SIG-M5 treated with dmso at 0.1 percent for 504 hours (cell line): ENCODE results near the gene RASA2.
"Not testable (repeated sequence)": the region's sequence is repeated elsewhere in the genome, so short reads cannot be mapped to it uniquely, and the experiment has no call there.

Experiments used
- DNase-seq: peaks from one replicate; lab custom pipeline; 2025; ENCODE audit not compliant: unreplicated experiment; lab: John Stamatoyannopoulos, UW

The RASA2 gene

DNA sequence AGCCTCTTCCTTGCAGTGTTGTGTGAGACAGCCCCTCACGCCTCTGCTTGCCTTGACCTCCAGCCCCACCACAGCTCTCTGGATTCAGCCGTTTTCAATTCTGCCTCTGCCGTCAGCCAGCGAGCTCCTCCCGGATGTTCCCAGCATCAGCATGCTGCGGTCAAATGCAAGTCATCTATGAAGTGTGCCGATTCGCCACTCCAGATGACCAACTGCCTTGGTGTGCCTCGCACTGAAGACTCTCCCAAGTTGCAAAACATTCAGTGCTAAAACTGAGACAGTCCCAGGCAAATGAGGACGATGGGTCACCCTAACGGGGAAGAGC is 30.6 kb upstream of the RASA2 start:
- no peak for DNase-seq

DNA sequence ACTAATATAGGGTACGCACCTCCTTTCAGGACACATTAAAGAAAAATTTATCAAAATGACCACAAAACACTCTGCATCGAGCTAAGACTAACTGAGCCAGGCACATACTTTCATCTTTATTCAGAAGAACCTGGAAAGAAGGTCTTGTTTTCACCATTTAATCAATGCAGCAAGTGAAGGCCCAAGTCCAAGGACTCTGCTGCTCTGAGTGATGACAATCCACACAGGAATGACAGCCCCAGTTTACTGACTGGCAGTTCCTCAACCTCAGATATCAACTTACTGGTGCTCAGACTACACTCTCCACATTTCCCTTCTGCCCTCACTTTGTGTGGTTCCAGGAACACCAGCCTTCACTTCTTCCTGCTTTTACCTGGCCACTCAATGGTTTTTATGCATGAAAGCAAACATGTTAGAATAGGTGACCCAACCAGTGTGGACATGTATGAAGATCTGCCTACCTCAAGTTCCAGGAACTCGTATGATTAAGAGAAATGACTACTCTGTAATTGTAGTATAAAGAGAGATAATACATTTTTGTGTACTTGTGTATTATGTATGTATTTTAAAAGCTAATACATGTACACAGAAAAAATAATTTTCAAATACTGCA is 29.1 kb upstream of the RASA2 start:
- no peak for DNase-seq

DNA sequence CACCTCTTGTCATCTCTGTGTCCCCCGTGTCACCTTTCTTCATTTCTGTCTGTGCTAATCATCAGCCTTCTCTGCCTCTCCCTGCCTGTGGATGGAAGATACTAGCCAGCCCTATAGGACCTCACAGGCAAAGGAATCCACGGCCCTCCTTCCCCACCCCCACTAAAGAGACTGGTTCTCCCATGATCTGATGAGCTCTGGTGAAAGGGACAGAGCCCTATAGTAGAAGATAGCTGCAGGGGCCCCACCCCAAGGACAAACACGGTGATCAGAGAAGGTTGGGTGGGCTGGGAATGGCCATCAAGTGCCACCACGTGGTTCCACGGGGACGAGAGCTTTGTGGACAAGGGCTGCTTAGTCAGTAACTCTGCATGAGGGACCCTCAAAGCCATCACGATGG is 27.8 kb upstream of the RASA2 start:
- DNase-seq: no peak

DNA sequence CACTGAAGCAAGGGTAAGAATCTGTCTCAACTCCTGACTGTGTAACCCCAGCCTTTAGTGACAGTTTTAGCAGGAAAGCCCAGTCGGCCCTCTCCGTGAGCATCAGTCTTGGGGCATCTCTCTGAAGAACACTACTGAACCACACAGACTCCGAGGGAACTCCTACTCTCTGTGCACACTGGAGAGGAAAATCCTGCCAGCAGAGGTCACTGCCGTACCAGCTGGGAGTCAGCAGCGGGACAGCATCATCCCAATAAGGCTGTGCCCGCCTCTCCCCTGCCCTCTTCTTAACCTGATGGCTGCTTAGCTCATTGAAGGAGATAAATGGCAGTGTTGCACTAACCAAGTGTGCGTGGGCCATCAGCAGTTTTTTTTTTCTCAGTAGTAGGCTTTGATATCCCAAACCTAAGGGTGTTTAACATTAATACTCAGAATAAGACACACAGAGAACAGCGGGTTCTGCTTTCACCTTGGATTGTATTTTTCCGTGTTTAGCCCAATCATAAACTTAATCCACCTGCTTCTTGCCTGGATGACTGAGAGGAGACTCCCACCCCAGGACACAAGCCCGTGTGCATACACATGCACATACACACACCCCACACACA is 26.6 kb upstream of the RASA2 start:
- peak; percentile 86 for DNase-seq

DNA sequence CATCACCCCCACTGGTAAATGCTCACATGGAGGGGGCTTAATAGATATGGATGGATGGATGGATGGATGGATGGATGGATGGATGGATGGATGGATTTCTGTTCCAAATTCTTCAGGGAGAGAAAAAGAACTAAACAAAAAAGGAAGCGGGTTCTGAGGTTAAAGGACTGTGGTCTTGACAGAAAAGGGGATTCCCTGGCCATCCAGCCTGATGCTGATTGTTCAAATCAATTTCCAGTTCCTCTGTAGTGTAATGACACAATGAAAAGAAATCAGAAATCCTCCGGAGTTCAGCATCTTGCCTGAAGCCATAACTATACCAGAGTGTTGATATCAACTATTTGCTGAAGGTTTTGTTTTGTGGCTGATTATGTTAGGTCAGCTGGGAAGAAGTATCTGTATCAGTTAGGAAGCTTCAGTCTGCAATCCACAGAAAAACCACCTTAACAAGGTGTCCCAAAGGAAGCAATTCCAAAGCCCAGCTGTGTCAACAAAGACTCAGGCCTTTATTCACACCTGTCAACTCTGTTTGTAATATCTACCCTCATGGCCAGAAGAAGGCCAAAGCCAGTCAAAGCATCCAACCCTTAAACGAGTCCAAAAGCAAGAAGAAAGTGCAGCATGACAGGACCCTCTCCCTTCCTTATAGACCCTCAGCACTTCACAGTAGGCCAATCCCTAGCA is 24.5 kb upstream of the RASA2 start:
- no peak for DNase-seq

DNA sequence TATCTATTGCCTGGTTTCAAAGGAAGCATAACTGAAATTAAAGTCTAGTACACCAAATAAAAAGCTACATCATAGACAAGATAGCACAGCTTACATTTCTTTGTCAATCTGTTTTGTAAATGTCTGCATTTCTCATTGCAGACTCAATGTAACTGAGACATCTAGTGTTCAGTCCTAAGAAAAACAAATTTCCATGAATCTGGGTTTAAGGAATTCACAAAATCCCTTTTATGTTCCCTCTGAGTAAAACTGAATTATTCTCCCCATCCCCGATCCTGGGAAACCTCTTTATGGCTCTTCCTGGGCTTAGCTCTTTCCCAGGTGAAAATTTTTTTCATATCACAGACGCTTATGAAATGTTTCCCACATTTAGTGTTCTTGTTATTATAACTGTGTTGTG is 21.6 kb upstream of the RASA2 start:
- no peak for DNase-seq

DNA sequence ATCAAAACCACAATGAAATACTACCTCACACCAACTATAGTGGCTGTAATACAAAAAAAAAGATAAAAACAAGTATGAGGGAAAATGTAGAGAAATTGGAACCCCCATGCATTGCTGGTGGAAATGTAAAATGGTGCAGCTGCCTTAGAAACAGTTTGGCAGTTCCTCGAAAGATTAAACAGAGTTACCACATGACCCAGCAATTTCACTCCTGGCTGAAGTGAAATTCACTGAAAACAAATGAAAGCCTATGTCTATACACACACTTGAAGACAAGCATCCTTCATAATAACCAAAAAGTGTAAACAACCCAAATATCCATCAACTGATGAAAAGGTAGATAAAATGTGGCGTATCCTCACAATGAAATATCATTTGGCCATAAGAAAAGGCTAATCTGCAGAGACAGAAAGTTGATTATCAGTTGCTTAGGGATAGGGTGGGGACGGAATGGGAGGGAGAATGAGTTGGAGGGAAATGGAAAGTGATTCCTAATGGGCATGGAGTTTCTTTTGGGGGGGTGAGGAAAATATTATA is 20.1 kb upstream of the RASA2 start:
- no peak for DNase-seq

DNA sequence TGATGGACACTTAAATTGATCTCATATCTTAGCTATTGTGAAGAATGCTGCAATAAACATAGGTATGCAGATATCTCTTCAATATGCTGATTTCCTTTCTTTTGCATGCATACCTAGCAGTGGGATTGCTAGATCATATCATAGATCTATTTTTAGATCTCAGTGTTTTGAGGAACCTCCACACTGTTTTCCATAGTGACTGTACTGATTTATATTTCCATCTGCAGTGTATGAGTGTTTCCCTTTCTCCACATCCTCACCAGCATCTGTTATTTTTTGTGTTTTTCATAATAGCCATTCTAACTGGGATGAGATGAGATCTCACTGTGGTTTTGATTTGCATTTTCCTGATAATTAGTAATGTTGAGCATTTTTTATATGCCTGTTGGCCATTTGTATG is 17.1 kb upstream of the RASA2 start:
- no peak for DNase-seq

DNA sequence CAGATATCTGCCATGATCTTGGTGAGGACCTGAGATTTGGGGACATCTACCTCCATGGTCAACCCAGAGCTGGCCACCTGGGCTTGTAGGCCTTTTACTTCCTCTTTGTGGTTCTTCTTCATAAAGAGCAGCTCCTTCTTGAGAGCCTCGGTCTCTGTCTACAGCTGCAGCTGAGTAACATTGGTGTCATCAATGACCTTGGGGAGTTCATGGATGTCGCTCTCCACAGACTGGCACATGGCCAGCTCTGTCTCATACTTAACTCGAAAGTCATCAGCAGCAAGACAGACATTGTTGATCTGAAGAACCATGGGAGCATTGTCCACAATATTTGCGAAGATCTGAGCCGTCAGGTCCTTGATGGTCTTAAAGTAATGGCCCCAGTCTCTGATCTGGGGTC is 15.7 kb upstream of the RASA2 start:
- no peak for DNase-seq

DNA sequence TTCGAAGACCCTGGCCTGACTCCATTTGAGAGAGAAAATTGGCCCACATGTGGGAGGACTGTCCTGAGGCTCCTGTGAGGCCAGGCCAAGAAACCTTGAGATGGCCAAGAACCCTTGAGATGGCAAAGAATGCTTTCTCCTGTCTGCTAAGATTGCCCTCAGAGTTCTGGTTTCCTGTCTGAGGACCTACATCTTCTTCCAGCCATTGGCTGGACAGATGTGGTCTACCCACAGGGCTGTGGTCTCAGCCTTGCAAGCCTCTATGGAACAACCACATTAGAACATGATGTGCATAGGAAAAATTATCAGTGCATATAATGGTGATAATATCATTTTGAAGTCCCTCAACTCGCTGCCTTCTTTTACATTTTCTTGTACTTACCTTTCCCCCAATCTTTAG is 10.8 kb upstream of the RASA2 start:
- DNase-seq: no peak

DNA sequence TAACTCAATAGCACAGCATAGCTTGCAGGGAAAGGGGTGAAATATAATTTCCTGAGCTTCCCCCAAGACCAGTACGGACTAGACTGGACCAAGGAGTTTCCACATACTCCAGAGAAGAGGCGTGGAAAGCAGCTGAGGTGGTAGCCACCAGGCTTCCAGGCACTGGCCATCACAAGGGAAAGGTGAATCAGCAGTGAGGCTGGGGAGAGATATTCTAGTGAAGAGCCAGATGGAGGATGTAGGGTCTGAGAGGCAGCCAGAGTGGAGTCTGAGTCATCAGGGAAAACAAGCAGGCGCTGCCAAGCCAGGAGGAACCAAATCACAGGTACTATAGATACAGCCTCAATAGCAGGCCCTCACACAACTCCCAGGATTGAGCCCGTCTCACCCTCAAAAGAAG is 9.6 kb upstream of the RASA2 start:
- DNase-seq: no peak

DNA sequence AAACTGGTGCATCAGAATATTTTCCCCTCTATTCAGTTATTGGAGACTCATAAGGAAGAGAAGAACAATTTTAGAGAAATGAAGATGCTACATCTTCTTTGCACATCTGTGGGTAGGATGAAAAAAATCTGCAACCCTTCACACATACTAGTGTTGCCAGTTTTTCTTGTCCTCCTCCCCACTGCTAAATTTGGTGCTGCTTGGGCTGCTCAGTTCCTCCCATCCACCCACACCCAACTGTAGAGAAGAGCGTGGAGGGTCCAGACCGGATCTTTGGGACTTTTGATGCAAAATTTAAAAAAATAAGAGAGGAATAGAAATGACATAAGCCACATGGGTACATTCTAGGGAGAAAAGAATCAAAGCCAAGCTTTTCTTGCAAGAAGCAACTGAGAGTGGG is 8.7 kb upstream of the RASA2 start:
- no peak for DNase-seq

DNA sequence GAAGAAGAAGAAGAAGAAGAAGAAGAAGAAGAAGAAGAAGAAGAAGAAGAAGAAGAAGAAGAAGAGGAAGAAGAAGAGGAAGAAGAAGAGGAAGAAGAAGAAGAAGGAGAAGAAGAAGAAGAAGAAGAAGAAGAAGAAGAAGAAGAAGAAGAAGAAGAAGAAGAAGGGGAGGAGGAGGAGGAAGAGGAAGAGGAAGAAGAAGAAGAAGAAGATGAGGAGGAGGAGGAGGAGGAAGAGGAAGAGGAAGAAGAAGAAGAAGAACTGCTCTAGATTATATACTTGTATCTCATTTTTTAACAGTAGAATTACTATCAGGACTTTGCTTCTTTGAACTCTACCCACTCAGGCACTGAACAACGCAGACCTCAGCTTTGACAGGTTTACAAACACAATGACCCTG is 8.0 kb upstream of the RASA2 start:
- DNase-seq: not testable (repeated sequence)

DNA sequence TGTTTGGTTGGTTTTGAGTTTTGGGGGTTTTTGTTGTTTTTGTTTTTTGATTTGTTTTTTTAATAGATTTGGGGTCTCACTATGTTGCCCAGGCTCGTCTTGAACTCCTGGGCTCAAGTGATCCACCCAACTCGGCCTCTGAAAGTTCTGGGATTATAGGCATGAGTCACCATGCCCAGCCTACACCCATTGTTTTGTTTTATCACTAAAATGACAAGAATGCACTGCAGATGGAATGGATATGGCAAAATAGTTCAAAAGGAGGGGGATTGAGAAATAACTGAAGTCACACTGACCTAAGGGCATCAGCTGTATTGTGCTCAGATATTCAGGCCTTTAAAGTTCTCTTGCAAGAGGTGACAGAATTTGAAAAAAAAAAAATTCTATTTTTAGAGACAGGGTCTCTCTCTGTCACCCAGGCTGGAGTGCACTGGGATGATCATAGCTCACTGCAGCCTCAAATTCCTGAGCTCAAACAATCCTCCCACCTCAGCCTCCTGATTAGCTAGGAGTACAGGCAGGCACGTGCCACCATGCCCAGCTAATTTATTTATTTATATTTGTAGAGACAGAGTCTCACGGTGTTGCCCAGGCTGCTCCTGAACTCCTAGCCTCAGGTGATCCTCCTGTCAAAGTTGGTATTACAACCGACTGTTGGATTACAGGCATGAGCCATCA is 4.4 kb upstream of the RASA2 start:
- DNase-seq: peak; percentile 69

DNA sequence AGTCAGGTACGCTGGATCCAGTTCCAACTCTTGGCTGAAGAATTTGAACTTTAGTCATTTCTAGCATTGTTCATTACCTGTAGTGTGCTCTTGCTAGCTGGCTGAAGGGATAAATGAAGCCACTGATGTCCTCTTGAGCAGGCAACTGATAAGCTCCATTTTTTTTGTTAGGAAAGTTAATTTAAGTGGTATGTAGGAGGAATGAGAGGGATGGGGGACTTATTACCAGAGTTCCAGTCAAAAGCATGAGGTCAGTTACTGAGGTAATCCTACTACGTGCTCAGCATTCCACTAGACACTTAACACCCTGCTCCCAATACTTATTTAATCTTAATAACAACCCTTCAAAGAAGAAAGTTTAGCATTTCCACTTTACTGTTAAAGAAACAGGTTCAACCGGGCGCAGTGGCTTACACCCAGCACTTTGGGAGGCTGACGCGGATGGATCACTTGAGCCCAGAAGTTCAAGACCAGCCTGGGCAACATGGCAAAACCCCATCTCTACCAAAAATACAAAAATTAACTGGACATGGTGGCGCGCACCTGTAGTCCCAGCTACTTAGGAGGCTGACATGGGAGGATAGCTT is 2.0 kb upstream of the RASA2 start:
- DNase-seq: no peak

DNA sequence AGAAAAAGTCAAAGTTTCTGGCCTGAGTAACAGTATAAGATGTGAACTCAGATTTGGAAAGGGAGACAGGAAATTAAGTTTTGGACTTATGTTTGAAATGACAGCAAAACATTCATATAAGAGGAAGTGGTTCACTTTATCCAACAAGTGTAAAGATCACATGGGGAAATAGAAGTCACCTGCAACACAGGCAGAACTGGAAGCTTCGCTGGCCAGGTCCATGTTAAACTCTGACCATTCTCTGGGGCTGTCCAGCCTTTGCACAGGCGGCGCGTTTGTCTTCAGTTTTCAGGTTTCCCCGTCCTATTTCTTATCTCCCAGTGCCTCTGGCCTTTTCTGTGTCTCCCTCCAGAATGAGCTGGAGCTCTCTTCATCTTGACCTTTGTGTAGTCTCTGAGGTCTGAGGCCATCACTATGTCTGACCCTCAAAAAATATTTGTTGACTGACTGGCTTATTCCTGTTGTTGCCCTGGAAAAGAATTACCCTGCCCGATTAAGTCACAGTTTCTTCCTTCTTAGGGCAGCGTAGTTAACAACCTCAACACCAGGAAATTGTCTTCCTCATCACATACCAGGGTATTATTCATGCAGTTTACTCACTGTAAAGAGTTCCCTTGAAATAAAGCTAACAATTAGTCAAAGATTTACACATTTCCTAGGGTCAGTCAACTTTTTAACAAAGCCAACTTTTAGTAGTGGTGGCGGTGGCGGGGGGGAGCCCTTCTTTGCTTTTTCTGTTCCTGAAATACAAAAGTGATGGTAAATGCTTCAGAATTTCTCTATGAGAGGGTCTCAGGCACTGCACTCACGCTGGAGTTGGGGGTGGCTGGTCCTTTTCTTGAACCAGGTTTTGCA is 959 bp upstream of the RASA2 start:
- DNase-seq: peak; percentile 20

DNA sequence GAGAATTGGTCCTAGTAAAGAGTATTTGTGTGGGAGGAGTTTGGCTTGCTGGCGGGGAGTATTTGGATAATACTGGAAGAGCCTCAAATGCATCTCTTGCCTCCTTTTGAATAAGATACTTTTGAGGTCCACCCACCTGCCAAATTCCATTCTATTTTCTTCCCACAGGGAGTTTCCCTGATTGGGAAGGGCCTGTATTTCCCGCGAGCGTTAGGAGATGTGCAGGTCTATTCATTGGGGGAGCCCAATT is 406 bp upstream of the RASA2 start:
- no peak for DNase-seq

DNA sequence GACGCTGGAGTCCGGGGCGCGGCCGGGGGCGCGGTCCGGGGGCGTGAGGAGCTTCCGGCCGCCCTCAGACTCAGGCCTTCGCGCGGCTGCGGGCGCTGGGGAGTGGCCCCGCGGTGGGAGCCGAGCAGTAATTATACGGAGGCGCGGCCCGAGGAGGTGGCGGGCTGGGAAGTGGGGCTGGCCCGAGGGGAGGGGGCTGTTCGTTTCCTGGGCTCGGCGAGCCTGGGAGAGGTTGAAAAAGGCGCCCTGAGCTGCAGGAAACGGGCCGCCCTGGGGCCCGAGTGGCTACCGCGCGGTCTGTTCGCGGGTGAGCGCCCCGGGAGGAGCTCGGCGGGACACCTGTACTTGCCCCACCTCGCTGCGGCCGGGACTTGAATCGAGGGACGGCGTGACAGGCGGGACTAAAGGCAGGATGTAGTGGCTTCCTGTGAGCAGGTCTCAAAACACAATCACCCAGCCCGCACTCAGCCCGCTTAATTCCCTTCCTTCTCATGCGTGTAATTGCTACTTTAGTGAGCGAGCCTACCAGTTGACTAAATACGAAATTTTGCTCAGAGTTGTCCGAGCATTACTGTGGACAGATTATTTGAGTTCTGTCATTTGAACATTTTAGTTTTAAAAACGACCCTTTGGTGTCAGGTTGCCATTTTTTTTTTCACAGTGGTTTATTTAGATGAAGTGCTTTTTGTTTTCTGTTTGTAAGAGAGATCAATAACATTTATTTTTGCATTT is 860 bp downstream of the RASA2 start:
- DNase-seq: peak; percentile 79

DNA sequence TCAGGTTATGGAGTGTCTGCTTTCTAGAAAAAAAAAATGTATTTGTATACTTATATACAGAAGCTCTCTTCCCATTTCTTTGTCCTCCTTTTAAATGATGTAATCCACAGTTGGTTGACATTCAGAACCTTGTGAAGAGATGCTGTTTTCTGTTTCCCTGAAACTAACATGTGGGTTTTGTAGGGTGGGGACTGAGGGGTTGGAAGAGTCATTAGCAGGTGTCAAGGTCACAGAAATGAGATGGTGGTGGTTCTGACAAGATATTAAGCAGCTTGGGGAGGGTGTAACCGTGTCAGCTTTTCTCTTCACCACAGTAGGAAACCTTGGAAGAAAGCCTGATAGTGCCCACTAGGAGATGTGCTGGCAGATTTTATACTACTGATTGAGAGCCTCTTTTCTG is 2.4 kb downstream of the RASA2 start:
- no peak for DNase-seq

DNA sequence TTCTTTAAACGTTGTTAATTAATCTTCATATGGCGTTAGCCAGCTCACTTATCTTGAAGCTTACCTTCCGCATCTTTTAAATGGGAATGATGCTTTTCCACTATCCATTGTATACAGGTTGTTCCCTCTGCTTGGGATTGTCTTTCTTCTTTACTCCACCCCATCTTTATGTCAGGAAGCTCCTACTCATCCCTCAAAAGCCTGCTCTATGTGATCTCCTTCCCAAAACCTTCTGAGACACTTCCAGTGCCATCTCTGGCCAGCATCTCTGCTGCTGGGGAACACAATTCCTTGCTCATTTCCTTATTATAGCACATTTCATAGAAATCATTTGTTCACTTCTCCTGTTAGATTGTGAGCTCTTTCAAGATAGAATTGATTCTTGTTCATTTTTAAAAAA is 4.3 kb downstream of the RASA2 start:
- no peak for DNase-seq
